ENCODE data around the gene WWC2.

The WWC2 gene

DNA sequence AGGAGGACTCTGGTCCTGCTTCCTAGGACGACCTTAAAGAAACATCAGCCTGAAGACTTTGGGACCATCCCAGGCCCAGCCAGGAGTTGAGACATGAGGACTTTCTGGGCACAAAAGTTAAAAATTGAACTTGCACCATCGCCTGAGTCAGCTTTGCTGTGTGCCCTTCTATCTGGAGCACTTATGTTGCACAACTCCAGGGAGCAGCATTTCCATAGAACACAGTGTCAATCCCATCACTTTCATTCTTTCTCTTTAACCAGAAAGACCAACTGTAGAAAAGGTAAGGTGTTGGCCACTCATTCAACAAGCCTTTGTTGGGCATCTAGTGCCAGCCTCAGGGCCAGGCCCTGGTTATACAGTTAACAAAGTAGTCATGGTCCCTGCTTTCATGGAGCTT, 231.8 kb downstream of the WWC2 start (continued):
- no peak for TF ChIP-seq ZNF426 (tag by site-specific recombination; IDR thresholded peaks at IDR 0.05)
- TF ChIP-seq ZNF768 (tag by site-specific recombination; IDR thresholded peaks at IDR 0.05), result no peak
- no peak for TF ChIP-seq ZNF596 (tag by site-specific recombination; IDR thresholded peaks at IDR 0.05)
- TF ChIP-seq KLF9 (tag by site-specific recombination; IDR thresholded peaks at IDR 0.05; ENCODE audit: low read depth), result no peak
- TF ChIP-seq KLF17 (tag by site-specific recombination; IDR thresholded peaks at IDR 0.05), result no peak
- TF ChIP-seq ZNF704 (tag by site-specific recombination; IDR thresholded peaks at IDR 0.05), result no peak
- no peak for TF ChIP-seq ZNF133 (tag by site-specific recombination; IDR thresholded peaks at IDR 0.05)

DNA sequence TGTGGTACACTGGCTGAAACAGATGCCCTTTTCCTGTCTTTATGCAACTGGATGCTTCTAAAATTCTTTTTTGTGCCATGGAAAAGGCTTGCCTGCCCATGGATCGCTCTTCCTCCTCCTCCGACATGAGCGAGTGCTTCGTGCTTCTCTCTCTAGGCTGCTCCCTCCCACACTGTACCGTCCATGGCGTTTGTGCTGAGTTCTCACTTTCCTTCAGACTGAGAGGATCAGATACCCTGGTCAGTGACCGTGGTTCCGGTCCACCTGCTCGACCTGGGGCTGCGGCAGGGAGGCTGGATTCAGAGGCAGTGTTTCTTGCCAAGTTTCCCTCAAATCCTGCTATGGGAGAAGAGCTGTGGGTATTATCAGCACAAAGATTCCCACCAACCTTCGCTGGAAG, 233.4 kb downstream of the WWC2 start:
- H3K36me3 ChIP-seq (ENCODE audit: control insufficient read depth in 2 of 2, insufficient read depth in 1 of 2, low read length in 2 of 2), result no peaks in the 10 kb centered on the region
- no peak overlapping the region for H3K27ac ChIP-seq (ENCODE audit: extremely low read depth, low read depth, low read length)
- TF ChIP-seq ZNF549 (tag by site-specific recombination; IDR thresholded peaks at IDR 0.05), result no peak
- no peak for TF ChIP-seq REPIN1 (tag by site-specific recombination; IDR thresholded peaks at IDR 0.05; ENCODE audit: low read depth)
- no peak for TF ChIP-seq ZNF664 (tag by site-specific recombination; IDR thresholded peaks at IDR 0.05)
- no peak for TF ChIP-seq ZFP3 (tag by site-specific recombination; IDR thresholded peaks at IDR 0.05; ENCODE audit: low read depth)
- TF ChIP-seq ZNF362 (tag by site-specific recombination; IDR thresholded peaks at IDR 0.05), result no peak
- TF ChIP-seq, protein P1, sequence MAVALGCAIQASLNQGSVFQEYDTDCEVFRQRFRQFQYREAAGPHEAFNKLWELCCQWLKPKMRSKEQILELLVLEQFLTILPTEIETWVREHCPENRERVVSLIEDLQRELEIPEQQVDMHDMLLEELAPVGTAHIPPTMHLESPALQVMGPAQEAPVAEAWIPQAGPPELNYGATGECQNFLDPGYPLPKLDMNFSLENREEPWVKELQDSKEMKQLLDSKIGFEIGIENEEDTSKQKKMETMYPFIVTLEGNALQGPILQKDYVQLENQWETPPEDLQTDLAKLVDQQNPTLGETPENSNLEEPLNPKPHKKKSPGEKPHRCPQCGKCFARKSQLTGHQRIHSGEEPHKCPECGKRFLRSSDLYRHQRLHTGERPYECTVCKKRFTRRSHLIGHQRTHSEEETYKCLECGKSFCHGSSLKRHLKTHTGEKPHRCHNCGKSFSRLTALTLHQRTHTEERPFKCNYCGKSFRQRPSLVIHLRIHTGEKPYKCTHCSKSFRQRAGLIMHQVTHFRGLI (tag by site-specific recombination; IDR thresholded peaks at IDR 0.05), result no peak
- no peak for TF ChIP-seq ZNF585B (tag by site-specific recombination; IDR thresholded peaks at IDR 0.05)
- TF ChIP-seq ZNF707 (tag by site-specific recombination; IDR thresholded peaks at IDR 0.05), result no peak
- no peak for TF ChIP-seq ZNF843 (tag by site-specific recombination; IDR thresholded peaks at IDR 0.05)
- TF ChIP-seq, protein P2, sequence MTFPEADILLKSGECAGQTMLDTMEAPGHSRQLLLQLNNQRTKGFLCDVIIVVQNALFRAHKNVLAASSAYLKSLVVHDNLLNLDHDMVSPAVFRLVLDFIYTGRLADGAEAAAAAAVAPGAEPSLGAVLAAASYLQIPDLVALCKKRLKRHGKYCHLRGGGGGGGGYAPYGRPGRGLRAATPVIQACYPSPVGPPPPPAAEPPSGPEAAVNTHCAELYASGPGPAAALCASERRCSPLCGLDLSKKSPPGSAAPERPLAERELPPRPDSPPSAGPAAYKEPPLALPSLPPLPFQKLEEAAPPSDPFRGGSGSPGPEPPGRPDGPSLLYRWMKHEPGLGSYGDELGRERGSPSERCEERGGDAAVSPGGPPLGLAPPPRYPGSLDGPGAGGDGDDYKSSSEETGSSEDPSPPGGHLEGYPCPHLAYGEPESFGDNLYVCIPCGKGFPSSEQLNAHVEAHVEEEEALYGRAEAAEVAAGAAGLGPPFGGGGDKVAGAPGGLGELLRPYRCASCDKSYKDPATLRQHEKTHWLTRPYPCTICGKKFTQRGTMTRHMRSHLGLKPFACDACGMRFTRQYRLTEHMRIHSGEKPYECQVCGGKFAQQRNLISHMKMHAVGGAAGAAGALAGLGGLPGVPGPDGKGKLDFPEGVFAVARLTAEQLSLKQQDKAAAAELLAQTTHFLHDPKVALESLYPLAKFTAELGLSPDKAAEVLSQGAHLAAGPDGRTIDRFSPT (tag by site-specific recombination; IDR thresholded peaks at IDR 0.05), result no peak
- no peak for TF ChIP-seq ZNF76 (tag by site-specific recombination; IDR thresholded peaks at IDR 0.05; ENCODE audit: borderline replicate concordance, low read depth)
- TF ChIP-seq ZNF404 (tag by site-specific recombination; IDR thresholded peaks at IDR 0.05), result no peak
- ChIA-PET CTCF (interaction anchor here (0.6 to 1.4 kb wide), 2 partner anchors 75 to 382 kb away, joined by 3 read pairs; no protein-coding TSS in a partner anchor), POLR2A (no interaction called here)
- H3K9me3 ChIP-seq (ENCODE audit: control insufficient read depth, insufficient read depth, low read depth, low read length), result no peaks in the 10 kb centered on the region
- H3K4me1 ChIP-seq (ENCODE audit: control insufficient read depth, insufficient read depth, low read length), result no peaks in the 10 kb centered on the region; the same call in 1 of the 2 replicates
- no peak overlapping the region for H3K4me3 ChIP-seq (ENCODE audit: low read depth, low read length)
